Left ventricle myocardium superior (tissue), 1 donor: ENCODE measurements around the gene CREBZF. TPM values are rescaled to one million over a fixed set of nuclear protein-coding genes. Genes with fewer than 3 reads are reported as not detected.
"Not testable (repeated sequence)": the region's sequence is repeated elsewhere in the genome, so short reads cannot be mapped to it uniquely, and the experiment has no call there.

Source experiments
- ATAC-seq: fragments of 200-7000 bp; cut with Tn5 transposase; one replicate; pipeline ENCODE4 v1.9.1; 2020; ENCODE audit warnings: mild to moderate bottlenecking, moderate library complexity
- DNase-seq: peaks from one replicate; pipeline ENCODE4 v3.0.0-alpha.2; 2020
- intact Hi-C: fragments of 100-400 bp; cut with micrococcal nuclease; formaldehyde crosslinking; loops from one replicate; pipeline ENCODE4 v1.11.0; 2022
- total RNA-seq: library from RNA; stranded (reverse); fragmentation: NEBNext Ultra II Directional; extraction: Animal tissue kit (Norgen Biotek cat#: 25700); gene quantifications from one replicate; pipeline ENCODE4 v1.2.1, GENCODE V29; 2021
- donor health status: DM: no; HTN: yes; CAD: no; lungs with severe emphysema.

The CREBZF gene
- total RNA-seq, 1 donor from 2014 or later, result 12.9 TPM

DNA sequence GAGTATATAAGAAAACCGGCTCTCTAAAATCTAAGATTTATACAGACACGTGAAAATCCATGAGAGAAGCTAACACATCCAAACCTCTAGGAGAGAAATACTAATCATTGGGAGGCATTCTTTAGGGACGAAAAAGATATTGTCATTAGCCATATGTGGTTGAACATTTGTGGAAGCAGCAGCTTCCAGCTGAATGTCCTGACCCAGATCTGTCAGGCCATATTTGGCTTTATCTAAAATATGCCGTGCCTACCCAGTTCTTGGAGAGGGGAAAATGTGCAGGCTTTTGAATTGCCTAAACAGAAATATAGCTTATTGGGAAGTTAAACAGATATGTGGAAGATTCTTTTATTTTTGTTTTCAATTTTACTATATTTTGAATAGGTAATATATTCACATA lies 14.6 kb upstream of the CREBZF start:
- no peak for DNase-seq
- intact Hi-C loops, result no loop called here
- no peak for ATAC-seq

DNA sequence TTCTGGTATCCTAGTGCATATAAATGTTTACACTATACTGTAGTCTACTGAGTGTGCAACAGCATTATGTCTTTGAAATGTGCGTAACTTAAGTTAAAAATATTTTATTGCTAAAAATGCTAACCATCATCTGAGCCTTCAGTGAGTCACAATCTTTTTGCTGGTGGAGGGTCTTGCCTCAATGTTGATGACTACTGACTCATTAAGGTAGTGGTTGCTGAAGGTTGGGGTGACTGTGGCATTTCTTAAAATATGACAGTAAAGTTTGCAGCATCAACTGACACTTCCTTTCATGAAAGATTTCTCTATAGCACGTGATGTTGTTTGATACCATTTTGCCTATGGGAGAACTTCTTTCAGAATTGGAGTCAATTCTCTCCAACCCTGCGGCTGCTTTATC lies 8.5 kb upstream of the CREBZF start:
- DNase-seq (no peak), ATAC-seq (no peak)
- intact Hi-C loops, result no loop called here

DNA sequence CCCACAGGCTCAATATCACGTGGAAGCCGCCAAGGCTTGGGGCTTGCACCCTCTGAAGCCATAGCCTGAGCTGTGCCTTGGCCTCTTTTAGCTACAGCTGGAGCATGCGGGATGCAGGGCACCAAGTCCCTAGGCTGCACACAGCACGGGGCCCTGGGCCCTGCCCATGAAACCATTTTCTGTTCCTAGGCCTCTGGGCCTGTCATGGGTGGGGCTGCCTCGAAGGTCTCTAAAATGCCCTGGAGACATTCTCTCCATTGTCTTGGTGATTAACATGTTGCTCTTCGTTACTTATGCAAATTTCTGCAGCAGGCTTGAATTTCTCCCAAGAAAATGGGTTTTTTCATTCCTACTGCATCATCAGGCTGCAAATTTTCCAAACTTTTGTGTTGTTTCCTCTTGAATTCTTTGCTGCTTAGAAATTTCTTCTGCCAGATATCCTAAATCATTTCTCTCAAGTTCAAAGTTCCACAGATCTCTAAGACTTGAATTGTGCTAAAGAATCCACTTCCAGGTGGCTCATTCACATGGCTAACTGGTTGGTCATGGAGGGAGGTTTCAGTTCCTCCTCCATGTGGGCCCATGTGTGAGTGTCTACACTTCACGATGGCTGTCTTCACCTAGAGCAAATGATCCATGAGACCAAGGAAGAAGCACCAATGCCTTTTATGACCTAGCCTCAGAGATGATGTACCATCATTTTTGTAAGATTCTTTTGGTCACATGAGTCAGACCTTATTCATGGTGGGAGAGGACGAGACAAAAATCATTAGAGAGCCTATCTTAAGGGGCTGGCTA lies 7.4 kb upstream of the CREBZF start:
- no peak for DNase-seq
- intact Hi-C loops, result no loop called here
- no peak for ATAC-seq

- ATAC-seq, DNase-seq, intact Hi-C loops: not testable (repeated sequence)
Measured at GRCh38 chr11:85670949-85671663, 6.2 kb upstream of the CREBZF start.

- DNase-seq (no peak), ATAC-seq (no peak)
- intact Hi-C loops, result no loop called here
Measured at GRCh38 chr11:85668157-85668556, 3.2 kb upstream of the CREBZF start.

- intact Hi-C loops, result no loop called here
Measured at GRCh38 chr11:85666687-85667086, 1.8 kb upstream of the CREBZF start.

GRCh38 chr11:85665733-85666132 lies 804 bp upstream of the CREBZF start:
- ATAC-seq, result no peak
- no peak for DNase-seq
- intact Hi-C loops, result no loop called here

More at GRCh38 chr11:85666687-85667086, 1.8 kb upstream of the CREBZF start:
- DNase-seq (no peak), ATAC-seq (no peak)

DNA sequence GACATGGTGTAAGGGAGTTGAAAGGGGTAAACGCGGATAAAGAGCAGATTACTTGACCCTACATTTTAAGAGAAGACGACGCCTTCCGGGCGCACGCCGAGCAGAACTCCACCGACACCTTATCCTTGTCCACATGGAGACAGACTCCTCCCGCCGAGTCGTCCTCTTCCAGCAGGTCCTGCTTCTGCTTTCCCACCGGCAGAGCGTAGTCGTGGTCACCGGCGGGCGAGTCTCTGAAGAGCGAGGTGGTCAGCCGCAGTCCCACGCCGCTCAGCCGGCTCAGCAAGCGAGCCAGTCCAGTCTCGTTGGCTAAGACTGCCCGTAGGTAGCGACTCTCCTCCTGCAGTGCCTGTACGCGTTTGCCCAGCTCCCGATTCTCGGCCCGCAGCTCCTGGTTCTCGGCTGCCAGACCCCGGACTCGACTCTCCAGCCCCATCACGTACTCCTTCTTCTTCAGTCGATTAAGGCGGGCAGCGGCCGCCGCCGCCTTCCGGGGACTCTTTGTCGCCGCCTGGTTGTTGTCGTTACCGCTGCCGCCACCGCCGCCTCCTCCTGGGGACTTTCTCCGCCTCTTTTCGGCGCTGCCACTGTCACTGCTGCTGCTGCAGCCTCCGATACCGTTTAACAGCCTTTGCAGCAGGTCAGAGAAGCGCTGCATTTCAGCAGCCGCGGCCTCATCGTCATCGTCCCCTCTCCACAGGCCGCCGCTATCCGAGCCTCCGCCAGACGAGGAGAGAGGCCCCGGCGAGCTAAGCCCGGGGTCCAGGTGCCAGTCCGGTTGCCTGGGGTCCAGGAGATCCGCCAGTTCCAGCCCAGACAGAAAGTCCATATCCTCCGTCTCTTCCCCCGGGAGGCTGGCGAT lies 945 bp downstream of the CREBZF start:
- intact Hi-C loops, result loop anchor here (5.0 kb wide), 1 partner anchor 37 kb away; the partner anchor contains the start of genes DLG2 and TMEM126B
- peak; percentile 88 for DNase-seq
- ATAC-seq, result peak; percentile 84

DNA sequence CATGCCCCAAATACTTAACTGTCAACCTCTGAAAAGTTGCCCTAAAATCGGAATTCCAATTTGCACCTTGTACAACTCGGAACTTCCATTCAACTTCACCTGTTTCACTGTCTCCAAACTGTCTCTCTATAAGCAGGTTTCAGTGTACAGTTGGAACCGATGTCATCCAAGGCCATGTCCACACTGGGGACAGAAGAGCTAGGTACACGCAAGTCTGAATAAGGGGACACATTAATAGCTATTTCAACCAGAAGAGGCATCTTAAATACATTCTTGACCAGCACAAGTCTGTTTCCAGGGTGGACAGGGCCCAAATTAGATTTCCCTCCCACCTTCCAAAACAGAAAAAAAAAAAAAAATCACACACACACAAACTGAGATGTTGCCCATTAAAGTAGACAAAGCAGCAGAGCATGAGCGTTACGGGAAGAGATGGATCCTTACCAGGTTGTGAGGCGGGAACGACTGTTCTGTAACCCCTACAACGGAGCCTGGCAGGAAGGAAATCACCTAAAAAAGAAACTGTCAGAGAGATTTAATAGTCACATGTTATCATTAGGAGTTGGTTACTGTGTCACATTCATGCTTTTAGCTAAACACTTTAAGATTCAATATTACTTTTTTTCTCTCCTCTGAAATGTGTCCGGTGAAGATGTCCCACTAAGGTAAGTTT lies 1.7 kb downstream of the CREBZF start:
- intact Hi-C loops, result loop anchor here (5.0 kb wide), 1 partner anchor 36 kb away; the partner anchor contains the start of genes DLG2 and TMEM126B
- ATAC-seq, result no peak

DNA sequence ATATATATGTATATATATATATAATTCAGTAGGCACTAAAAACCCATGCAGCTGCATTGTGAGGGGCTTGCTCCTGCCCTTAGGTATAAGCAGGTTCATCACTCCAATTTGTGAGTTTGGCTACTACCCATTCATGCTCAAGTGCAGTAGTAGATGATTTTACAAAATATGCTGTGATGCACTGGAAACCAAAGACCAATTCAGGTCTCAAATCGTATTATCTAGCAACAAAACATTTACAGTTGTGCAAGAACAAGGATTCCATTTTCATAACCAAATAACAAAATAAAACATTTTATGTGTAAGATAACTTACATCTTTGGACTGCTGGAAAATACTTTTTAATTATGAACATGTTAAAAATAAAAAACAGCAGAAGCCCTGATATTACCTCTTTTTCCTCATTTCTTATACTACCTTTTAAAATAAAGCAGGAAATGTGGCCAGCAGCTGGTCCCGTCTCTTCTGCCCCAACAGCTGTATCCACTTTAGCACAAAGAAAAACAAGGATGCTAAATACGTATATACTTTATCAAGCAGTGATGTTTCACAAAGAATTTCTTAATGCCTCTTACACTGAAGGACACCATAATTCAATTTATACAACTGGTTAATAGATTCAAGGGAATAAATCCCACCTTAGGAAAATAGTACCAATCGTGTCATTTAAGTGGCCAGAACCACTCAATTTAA lies 2.8 kb downstream of the CREBZF start:
- DNase-seq (no peak), ATAC-seq (no peak)
- intact Hi-C loops, result loop anchor here (5.0 kb wide), 1 partner anchor 35 kb away; the partner anchor contains the start of genes DLG2 and TMEM126B

More for the DNA sequence above, 1.7 kb downstream of the CREBZF start:
- no peak for DNase-seq

DNA sequence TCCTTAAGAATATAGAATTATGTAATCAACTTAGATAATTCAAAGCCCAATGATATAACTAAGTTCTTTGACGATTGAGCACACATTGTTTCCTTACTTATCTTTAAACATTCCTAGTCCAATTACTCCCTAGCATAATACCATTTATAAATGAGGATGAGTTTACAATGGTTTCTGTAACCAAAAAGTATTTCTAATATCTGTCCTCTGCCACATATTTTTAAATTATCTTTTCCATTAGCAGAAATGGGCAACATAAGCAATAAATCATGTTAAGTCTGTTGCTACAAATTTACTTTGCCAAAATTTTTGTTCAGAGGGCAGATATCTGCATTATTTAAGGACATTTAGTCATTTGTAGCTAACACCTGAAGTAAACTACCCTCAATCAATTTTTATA lies 6.7 kb downstream of the CREBZF start:
- intact Hi-C loops, result no loop called here
- ATAC-seq (no peak), DNase-seq (no peak)

GRCh38 chr11:85656777-85657176 lies 8.2 kb downstream of the CREBZF start:
- DNase-seq (no peak), ATAC-seq (no peak)
- intact Hi-C loops, result no loop called here

GRCh38 chr11:85654343-85654742 lies 10.6 kb downstream of the CREBZF start:
- ATAC-seq, DNase-seq, intact Hi-C loops: not testable (repeated sequence)

DNA sequence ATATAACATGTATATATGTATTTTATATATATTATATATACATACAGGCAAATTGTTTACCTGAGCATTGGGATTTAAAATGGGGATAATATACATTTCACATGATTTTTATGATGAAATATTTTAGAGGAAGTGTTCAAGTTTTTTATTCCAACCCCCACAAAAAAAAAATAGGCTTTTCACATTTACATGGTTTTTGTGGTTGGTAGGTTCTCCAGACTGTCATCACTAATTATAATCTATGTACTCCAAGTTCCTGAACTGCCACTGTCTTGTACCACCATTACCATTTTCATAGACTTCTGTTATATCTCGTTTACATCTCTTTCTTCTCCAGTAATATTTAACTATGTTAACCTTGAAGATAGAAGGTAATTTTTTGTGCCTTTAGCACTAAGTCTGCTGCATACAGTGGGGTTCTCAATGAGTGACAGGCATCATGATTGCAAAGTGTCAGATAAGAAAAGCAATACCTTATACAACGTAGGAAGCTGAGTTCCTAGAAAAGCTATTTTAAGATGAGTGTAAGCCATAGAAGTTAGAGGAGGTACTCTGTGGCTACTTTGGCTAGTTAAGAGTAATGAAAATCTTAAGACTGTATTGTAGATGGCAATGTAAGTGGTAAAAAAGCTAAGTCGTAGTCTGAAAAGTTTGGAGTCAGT lies 12.0 kb downstream of the CREBZF start:
- intact Hi-C loops, result no loop called here
- DNase-seq (no peak), ATAC-seq (no peak)

DNA sequence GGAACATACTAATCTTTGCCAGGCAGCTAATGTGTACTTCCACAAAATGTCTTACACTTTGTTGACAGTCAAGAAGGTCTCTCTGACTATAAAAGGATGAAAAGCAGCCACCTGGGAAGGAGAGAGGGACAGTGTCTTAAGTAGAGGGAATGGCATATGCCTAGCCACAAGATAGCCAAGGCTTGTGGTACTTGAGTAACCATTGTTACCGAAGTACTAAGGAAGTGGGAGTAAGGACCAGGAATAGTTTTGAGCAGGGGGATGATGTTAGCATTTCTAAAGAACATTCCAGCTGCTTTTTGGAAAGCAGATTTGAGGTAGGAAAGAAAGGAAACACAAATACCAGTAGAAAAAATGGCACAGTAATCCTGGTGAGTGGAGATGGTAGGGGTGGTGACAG lies 13.8 kb downstream of the CREBZF start:
- DNase-seq (no peak), ATAC-seq (no peak)
- intact Hi-C loops, result no loop called here

DNA sequence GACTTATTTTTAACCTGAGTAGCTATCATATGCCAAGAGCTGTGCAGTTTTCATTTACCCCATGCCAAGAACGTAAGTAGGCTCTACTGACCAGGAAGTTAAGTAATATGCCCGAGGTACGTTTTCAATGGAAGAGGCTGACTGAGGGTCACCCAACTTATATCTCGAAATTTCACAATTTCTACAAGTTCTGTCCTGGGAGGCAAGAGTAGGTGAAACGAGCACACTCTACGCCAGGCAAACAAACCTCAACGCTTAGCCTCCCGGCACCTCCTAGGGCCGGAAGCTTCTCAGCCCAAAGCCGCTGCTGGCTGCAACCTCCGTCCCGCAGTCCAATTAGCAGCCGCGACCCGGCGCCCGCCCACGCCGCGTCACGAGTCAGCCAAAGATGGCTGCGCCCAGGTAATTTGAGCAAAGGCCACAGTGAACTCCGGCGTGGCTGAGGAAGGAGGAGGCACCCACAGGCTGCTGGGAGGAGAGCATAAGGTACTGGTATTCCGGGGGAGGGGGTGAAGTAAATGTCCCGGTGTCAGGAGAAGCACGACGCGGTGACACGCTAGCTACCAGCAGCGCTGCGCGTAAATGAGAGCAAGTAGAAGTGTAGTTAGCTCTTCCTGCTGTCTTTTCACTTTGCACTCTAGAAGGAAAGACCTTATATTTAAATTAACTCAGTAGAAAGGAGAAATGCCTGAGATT lies 17.2 kb downstream of the CREBZF start, which contains the start of gene TMEM126A:
TMEM126A (plus strand) TSS at position 364 of the 696 bp plus-strand sequence. CDS start 2,289 bp downstream, outside the sequence.
- intact Hi-C loops, result no loop called here
- peak; percentile 99 for ATAC-seq

GRCh38 chr11:85647078-85647477 lies 17.9 kb downstream of the CREBZF start:
- peak; percentile 2 for ATAC-seq
- no peak for DNase-seq
- intact Hi-C loops, result no loop called here

More for the DNA sequence above, 17.2 kb downstream of the CREBZF start, which contains the start of gene TMEM126A:
- peak; percentile 94 for DNase-seq
